HG02870 (cell line): ENCODE measurements around the gene CD79A.

Source experiments
- ATAC-seq: cut with Tn5 transposase; IDR thresholded peaks from one replicate; pipeline ENCODE4 v1.9.1; 2021; ENCODE audit warnings: mild to moderate bottlenecking, moderate library complexity; ENCODE audit not compliant: unreplicated experiment

CD79A gene

GRCh38 chr19:41883463-41883820 is 6.4 kb downstream of the CD79A start:
- no peak for ATAC-seq

GRCh38 chr19:41883821-41884733 is 7.0 kb downstream of the CD79A start:
- ATAC-seq, result peak; percentile 74

GRCh38 chr19:41886761-41887710 is 10.0 kb downstream of the CD79A start:
- ATAC-seq, result no peak

GRCh38 chr19:41887711-41888382 is 10.8 kb downstream of the CD79A start:
- ATAC-seq, result no peak

- ATAC-seq, result no peak
Measured at GRCh38 chr19:41888926-41889325, 11.8 kb downstream of the CD79A start.

- ATAC-seq, result no peak
Measured at GRCh38 chr19:41889896-41890295, 12.8 kb downstream of the CD79A start.

DNA sequence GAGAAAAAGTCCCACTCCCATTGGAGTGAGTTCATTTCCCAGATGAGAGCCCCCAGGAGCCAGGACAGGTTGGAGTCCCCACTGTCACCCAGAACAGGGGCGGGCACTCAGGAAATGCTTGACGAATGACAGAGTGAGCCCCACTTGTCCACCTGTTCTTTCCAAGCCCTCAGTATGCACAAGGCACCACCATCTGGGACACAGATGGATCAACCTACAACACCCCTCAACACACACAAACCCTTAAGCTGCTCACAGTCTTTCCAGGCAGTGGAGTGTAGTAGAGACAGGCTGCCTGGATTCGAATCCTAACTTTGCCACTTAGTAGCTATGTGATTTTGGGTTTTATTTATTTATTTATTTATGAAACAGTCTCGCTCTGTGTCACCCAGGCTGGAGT is 13.9 kb downstream of the CD79A start:
- ATAC-seq, result no peak

- no peak for ATAC-seq
Measured at GRCh38 chr19:41892173-41892902, 15.3 kb downstream of the CD79A start.

DNA sequence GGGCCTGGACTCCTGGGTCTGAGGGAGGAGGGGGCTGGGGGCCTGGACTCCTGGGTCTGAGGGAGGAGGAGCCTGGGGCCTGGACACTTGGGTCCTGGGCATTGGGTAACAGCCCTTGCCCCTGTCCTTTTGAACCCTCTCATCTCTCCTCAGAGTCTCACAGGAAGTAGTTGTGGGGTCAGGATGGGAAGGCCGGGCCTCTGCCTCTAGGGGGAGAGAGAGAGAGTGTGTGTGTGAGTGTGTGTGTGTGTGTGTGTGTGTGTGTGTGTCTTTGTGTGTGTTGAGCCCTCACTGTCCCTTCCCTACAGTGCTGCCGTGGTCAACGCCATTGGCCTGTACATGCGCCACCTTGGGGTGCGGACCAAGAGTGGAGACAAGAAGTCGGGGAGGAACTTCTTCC is 16.8 kb downstream of the CD79A start:
- no peak for ATAC-seq

- no peak for ATAC-seq
Measured at GRCh38 chr19:41894350-41894749, 17.3 kb downstream of the CD79A start.

- ATAC-seq, result no peak
Measured at GRCh38 chr19:41895745-41896580, 18.9 kb downstream of the CD79A start.

- ATAC-seq, result no peak
Measured at GRCh38 chr19:41896581-41896942, 19.5 kb downstream of the CD79A start.

GRCh38 chr19:41897181-41897580 is 20.1 kb downstream of the CD79A start:
- no peak for ATAC-seq

DNA sequence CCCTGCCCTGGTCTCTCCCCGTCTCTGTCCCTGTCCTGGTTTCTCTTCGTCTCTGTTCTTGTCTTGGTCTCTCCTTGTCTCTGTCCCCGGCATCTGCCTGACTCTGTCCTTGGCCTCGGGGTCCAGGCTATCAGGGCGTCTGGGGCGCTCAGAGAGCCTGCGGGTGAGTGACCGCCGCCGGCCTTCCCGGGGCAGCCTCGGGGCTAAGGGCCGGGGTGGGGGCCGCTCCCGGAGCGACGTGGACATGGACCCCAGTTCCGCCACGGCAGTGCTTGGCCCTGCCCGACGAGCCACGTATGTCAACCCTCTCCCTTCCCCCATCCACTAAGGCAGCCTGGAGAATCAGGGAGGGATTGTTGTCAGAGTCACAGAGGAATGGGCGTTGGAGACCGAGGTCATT is 20.7 kb downstream of the CD79A start:
- ATAC-seq, result no peak

- ATAC-seq, result no peak
Measured at GRCh38 chr19:41898235-41898634, 21.2 kb downstream of the CD79A start.

GRCh38 chr19:41901707-41902360 is 24.8 kb downstream of the CD79A start:
- ATAC-seq, result no peak

DNA sequence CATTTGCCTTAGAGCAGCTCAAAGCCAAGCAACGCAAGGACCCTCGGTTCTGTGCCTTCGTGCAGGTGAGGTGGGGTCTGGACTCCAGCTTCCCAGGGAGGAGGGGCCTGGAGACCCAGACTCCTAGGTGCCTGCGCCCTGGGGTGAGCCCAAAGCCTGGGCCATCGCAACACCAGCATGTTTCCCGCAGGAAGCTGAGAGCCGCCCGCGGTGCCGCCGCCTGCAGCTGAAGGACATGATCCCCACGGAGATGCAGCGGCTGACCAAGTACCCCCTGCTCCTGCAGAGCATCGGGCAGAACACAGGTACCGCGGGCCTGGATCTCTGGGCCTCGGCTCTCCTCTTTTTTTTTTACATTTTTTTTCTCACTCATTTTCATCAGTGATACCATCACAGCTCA is 25.5 kb downstream of the CD79A start:
- ATAC-seq, result no peak

DNA sequence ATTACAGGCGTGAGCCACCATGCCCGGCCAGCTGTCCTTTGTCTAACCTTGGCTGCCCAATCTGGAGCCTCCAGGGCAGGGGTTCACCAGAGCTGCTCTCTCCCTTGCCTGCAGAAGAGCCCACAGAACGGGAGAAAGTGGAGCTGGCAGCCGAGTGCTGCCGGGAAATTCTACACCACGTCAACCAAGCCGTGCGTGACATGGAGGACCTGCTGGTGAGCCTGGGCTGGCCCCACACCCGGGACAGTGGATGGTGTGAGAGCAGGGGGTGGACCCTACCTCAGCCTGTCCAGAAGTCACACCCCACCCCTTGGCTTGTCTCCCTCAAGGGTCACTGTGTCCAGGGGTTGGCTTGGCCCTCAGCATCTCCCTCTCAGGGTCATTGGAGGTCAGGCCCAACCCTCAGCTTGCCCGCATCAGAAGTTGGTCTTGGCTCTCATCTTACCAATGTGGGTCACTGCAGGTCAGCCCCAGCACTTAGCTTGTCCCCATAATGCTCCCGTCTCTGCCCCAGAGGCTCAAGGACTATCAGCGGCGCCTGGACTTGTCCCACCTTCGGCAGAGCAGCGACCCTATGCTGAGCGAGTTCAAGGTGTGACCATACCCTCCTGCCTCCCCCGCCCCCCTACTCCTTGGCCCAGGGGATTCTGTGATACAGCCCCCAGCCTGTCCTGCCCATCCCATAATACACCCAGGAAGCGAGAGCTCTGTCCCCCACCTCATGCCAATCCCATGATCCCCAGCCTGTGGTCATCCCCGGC is 26.3 kb downstream of the CD79A start:
- no peak for ATAC-seq
